ENCODE measurements around the gene STXBP1. TPM values are rescaled to one million over a fixed set of nuclear protein-coding genes. Genes with fewer than 3 reads are reported as not detected.

Gene STXBP1
- polyA plus RNA-seq, 3 donors = 0.27 to 0.59 TPM; not detected in 1

DNA sequence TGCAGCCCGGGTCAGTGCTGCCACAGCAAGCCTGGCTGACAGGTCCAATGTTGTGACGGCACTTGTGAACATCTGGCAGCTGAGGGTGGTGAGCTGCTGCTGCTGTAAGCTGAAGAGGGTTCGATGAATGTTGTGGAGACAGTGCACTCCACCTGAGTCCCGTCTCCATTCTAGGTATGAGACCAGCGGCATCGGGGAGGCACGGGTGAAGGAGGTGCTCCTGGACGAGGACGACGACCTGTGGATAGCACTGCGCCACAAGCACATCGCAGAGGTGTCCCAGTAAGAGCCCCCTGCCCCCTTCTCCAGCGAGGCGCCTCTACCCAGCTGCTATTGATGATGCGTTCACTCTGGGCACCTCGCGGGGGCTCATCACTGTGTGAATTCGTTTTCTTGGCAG lies 55.8 kb downstream of the STXBP1 start:
- H3K4me3 Mint-ChIP-seq = no peak overlapping the region

DNA sequence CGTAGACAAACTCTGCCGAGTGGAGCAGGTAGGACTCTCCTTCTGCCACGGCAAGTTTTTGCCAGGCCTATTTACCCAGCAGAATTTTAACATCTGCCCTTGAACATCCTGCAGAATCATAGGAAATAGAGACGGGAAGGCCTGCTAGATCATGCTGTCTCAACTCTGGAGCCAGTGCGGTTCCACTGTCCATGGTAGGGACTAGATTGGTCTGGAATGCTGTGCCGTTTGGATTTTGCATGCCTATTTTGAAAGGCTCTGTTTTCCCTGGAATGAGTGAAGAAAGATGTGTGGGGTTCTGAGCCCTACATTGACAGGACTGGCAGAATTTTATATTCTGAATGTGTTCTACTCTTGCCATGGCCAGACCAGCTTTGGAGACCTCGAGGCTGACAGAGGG lies 61.2 kb downstream of the STXBP1 start:
- Mint-ChIP-seq H3K9me3 (no peaks in the 10 kb centered on the region), H3K36me3 (no peaks in the 10 kb centered on the region), H3K4me3 (no peak overlapping the region), H3K27ac (no peak overlapping the region), H3K4me1 (no peaks in the 10 kb centered on the region), H3K27me3 (ENCODE audit: low read depth in 3 of 3) (peaks cover 0 to 2% (median 1%) of the 10 kb centered on the region in 3 donors)
- Histone ChIP-seq H3K36me3 (replicated peaks in 1 of 2; ENCODE audit: control insufficient read depth in 1 of 2, insufficient read depth in 2 of 2, low read length in 2 of 2) (no peaks in the 10 kb centered on the region), H3K4me3 (replicated peaks in 1 of 3; ENCODE audit: low read depth in 2 of 3, low read length in 3 of 3) (no peak overlapping the region), H3K27me3 (ENCODE audit: control insufficient read depth in 2 of 2, insufficient read depth in 2 of 2, low read length in 2 of 2) (no peaks in the 10 kb centered on the region), H3K4me1 (ENCODE audit: control insufficient read depth in 1 of 2, insufficient read depth in 2 of 2, low read length in 2 of 2) (no peaks in the 10 kb centered on the region), H3K27ac (ENCODE audit: low read depth in 1 of 2, low read length in 2 of 2) (no peak overlapping the region), H3K79me2 (ENCODE audit: insufficient read depth, low read length) (no peaks in the 10 kb centered on the region), H3K4me2 (replicated peaks; ENCODE audit: extremely low read depth, low read length, poor library complexity, severe bottlenecking) (no peak overlapping the region), H4K20me1 (ENCODE audit: insufficient read depth, low read length) (no peaks in the 10 kb centered on the region), H3K9me3 (replicated peaks in 1 of 2; ENCODE audit: control insufficient read depth in 1 of 2, insufficient read depth in 1 of 2, low read length in 2 of 2) (no peaks in the 10 kb centered on the region), H3K9ac (ENCODE audit: insufficient read depth, low read length, poor library complexity, severe bottlenecking) (no peak overlapping the region), H2AFZ (ENCODE audit: insufficient read depth, low read depth, low read length, poor library complexity, severe bottlenecking) (no peak overlapping the region)
- 100% methylated on average over 1 of the region's 7 CpGs for WGBS (ENCODE audit: insufficient coverage)
- intact Hi-C loops (cut with micrococcal nuclease) = no loop called here
- no peak for DNase-seq
- TF ChIP-seq, protein P1, sequence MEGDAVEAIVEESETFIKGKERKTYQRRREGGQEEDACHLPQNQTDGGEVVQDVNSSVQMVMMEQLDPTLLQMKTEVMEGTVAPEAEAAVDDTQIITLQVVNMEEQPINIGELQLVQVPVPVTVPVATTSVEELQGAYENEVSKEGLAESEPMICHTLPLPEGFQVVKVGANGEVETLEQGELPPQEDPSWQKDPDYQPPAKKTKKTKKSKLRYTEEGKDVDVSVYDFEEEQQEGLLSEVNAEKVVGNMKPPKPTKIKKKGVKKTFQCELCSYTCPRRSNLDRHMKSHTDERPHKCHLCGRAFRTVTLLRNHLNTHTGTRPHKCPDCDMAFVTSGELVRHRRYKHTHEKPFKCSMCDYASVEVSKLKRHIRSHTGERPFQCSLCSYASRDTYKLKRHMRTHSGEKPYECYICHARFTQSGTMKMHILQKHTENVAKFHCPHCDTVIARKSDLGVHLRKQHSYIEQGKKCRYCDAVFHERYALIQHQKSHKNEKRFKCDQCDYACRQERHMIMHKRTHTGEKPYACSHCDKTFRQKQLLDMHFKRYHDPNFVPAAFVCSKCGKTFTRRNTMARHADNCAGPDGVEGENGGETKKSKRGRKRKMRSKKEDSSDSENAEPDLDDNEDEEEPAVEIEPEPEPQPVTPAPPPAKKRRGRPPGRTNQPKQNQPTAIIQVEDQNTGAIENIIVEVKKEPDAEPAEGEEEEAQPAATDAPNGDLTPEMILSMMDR (IDR thresholded peaks at IDR 0.05) = no peak

More for the DNA sequence above, 55.8 kb downstream of the STXBP1 start:
- H3K36me3 Mint-ChIP-seq = no peaks in the 10 kb centered on the region
- peaks cover 9% of the 10 kb centered on the region for H3K4me1 Mint-ChIP-seq
- H3K79me2 ChIP-seq (ENCODE audit: insufficient read depth, low read length) = no peaks in the 10 kb centered on the region
- peaks cover 0 to 1% (median 0%) of the 10 kb centered on the region in 7 donors for H3K9me3 Mint-ChIP-seq
- no peak overlapping the region for H3K4me3 ChIP-seq (replicated peaks in 1 of 3; ENCODE audit: low read depth in 2 of 3, low read length in 3 of 3)
- H3K27ac ChIP-seq (ENCODE audit: low read depth in 1 of 2, low read length in 2 of 2) = no peak overlapping the region
- TF ChIP-seq, protein P1 (IDR thresholded peaks at IDR 0.05) = no peak
- H2AFZ ChIP-seq (ENCODE audit: insufficient read depth, low read depth, low read length, poor library complexity, severe bottlenecking) = no peak overlapping the region
- no peak overlapping the region for H3K9ac ChIP-seq (ENCODE audit: insufficient read depth, low read length, poor library complexity, severe bottlenecking)
- 96% methylated on average over 18 of the region's 18 CpGs for WGBS (ENCODE audit: insufficient coverage)
- intact Hi-C loops (cut with micrococcal nuclease) = no loop called here
- no peak for DNase-seq
- no peak overlapping the region for H3K4me2 ChIP-seq (replicated peaks; ENCODE audit: extremely low read depth, low read length, poor library complexity, severe bottlenecking)
- H3K4me1 ChIP-seq (ENCODE audit: control insufficient read depth in 1 of 2, insufficient read depth in 2 of 2, low read length in 2 of 2) = no peaks in the 10 kb centered on the region
- H3K27ac Mint-ChIP-seq = no peak overlapping the region
- no peaks in the 10 kb centered on the region for H3K27me3 ChIP-seq (ENCODE audit: control insufficient read depth in 2 of 2, insufficient read depth in 2 of 2, low read length in 2 of 2)
- no peaks in the 10 kb centered on the region for H4K20me1 ChIP-seq (ENCODE audit: insufficient read depth, low read length)
- peaks cover 0 to 2% (median 0%) of the 10 kb centered on the region in 3 donors for H3K27me3 Mint-ChIP-seq (ENCODE audit: low read depth in 3 of 3)
- no peaks in the 10 kb centered on the region for H3K36me3 ChIP-seq (replicated peaks in 1 of 2; ENCODE audit: control insufficient read depth in 1 of 2, insufficient read depth in 2 of 2, low read length in 2 of 2)
- no peaks in the 10 kb centered on the region for H3K9me3 ChIP-seq (replicated peaks in 1 of 2; ENCODE audit: control insufficient read depth in 1 of 2, insufficient read depth in 1 of 2, low read length in 2 of 2)
